GM21825 (cell line): ENCODE data around the gene GJB4.
"Not testable (repeated sequence)": the region's sequence is repeated elsewhere in the genome, so short reads cannot be mapped to it uniquely, and the experiment has no call there.

Experiments
- ATAC-seq: cut with Tn5 transposase; IDR thresholded peaks from one replicate; pipeline ENCODE4 v1.9.1; 2021; ENCODE audit warnings: mild to moderate bottlenecking, moderate library complexity; ENCODE audit not compliant: unreplicated experiment

GJB4 gene

GRCh38 chr1:34759503-34760357, at the start of gene GJB4:
Gene GJB4 (plus strand): TSS chr1:34759740. CDS start chr1:34761255, 1,515 bp downstream.
- ATAC-seq: no peak

GRCh38 chr1:34710812-34711211, 48.7 kb upstream of the GJB4 start:
- ATAC-seq: no peak

GRCh38 chr1:34711485-34711884, 48.1 kb upstream of the GJB4 start:
- ATAC-seq: no peak

GRCh38 chr1:34712007-34712688, 47.4 kb upstream of the GJB4 start:
- no peak for ATAC-seq

- no peak for ATAC-seq
Observed at GRCh38 chr1:34713443-34713842, 46.1 kb upstream of the GJB4 start.

GRCh38 chr1:34714386-34714785, 45.2 kb upstream of the GJB4 start:
- ATAC-seq: no peak

GRCh38 chr1:34715139-34715538, 44.4 kb upstream of the GJB4 start:
- ATAC-seq: no peak

- no peak for ATAC-seq
Observed at GRCh38 chr1:34721241-34721640, 38.3 kb upstream of the GJB4 start.

GRCh38 chr1:34721646-34722355, 37.7 kb upstream of the GJB4 start:
- ATAC-seq: no peak

GRCh38 chr1:34726861-34727260, 32.7 kb upstream of the GJB4 start:
- ATAC-seq: no peak

- no peak for ATAC-seq
Observed at GRCh38 chr1:34730485-34730884, 29.1 kb upstream of the GJB4 start.

- not testable (repeated sequence) for ATAC-seq
Observed at GRCh38 chr1:34732831-34733230, 26.7 kb upstream of the GJB4 start.

GRCh38 chr1:34736692-34737091, 22.8 kb upstream of the GJB4 start:
- no peak for ATAC-seq

- ATAC-seq: not testable (repeated sequence)
Observed at GRCh38 chr1:34737236-34737635, 22.3 kb upstream of the GJB4 start.

- ATAC-seq: no peak
Observed at GRCh38 chr1:34739613-34740012, 19.9 kb upstream of the GJB4 start.

- no peak for ATAC-seq
Observed at GRCh38 chr1:34740161-34740868, 19.2 kb upstream of the GJB4 start.

- no peak for ATAC-seq
Observed at GRCh38 chr1:34742667-34743270, 16.8 kb upstream of the GJB4 start.

- ATAC-seq: no peak
Observed at GRCh38 chr1:34743775-34744174, 15.8 kb upstream of the GJB4 start.

- ATAC-seq: no peak
Observed at GRCh38 chr1:34744851-34745250, 14.7 kb upstream of the GJB4 start.

- ATAC-seq: no peak
Observed at GRCh38 chr1:34745666-34746065, 13.9 kb upstream of the GJB4 start.

GRCh38 chr1:34746101-34746500, 13.4 kb upstream of the GJB4 start:
- ATAC-seq: no peak
